A673 (cell line): ENCODE data around the gene AATK. TPM values are rescaled to one million over a fixed set of nuclear protein-coding genes. Genes with fewer than 3 reads are reported as not detected.

Experiments used
- BruUV-seq: library from RNA; stranded (reverse); fragments of 400-500 nt; replicated peaks from 2 replicates; lab custom pipeline; 2021; lab: Mats Ljungman, UMichigan
- CTCF ChIA-PET: fragments of 300-600 bp; sonication (Branson Sonifier 250); formaldehyde crosslinking; loops from one replicate; lab custom pipeline; 2022; ENCODE audit warnings: antibody characterized with exemption; lab: Charles Lee
- POLR2A ChIA-PET: fragments of 300-600 bp; sonication (Branson Sonifier 250); formaldehyde crosslinking; loops from one replicate; lab custom pipeline; 2022; ENCODE audit warnings: antibody characterized with exemption; ENCODE audit not compliant: low non-redundant PET; lab: Charles Lee
- DNase-seq: peaks from one replicate; pipeline ENCODE4 v3.0.0-alpha.2; 2015; ENCODE audit warnings: low spot score
- H3K27ac ChIP-seq: fragments of 200-600 bp; sonication (generic); 2 replicates; pipeline ENCODE4 v1.5.1; 2016; ENCODE audit warnings: mixed run types, low read depth, mild to moderate bottlenecking, mixed read lengths, antibody characterized with exemption, low read length; ENCODE audit not compliant: poor library complexity, severe bottlenecking
- H3K27me3 ChIP-seq: fragments of 200-600 bp; sonication (generic); replicated peaks from 2 replicates; pipeline ENCODE4 v1.6.1; 2017; ENCODE audit warnings: mixed run types, low read depth, mild to moderate bottlenecking, mixed read lengths, antibody characterized with exemption, low read length; ENCODE audit not compliant: insufficient read depth, poor library complexity
- H3K36me3 ChIP-seq: fragments of 200-600 bp; sonication (generic); 2 replicates; pipeline ENCODE4 v1.6.1; 2016; ENCODE audit warnings: mixed run types, mild to moderate bottlenecking, mixed read lengths, antibody characterized with exemption, low read length; ENCODE audit not compliant: insufficient read depth, poor library complexity, severe bottlenecking
- H3K4me1 ChIP-seq: fragments of 200-600 bp; sonication (generic); 2 replicates; pipeline ENCODE4 v1.6.1; 2017; ENCODE audit warnings: mixed run types, mild to moderate bottlenecking, mixed read lengths, antibody characterized with exemption, low read length; ENCODE audit not compliant: insufficient read depth, poor library complexity, severe bottlenecking
- H3K4me3 ChIP-seq: fragments of 200-600 bp; sonication (generic); 2 replicates; pipeline ENCODE4 v1.5.1; 2016; ENCODE audit warnings: low read depth, mixed run types, mild to moderate bottlenecking, mixed read lengths, low read length; ENCODE audit not compliant: poor library complexity, severe bottlenecking
- H3K9me3 ChIP-seq: fragments of 200-600 bp; sonication (generic); 2 replicates; pipeline ENCODE4 v1.6.1; 2016; ENCODE audit warnings: mixed run types, low read depth, mild to moderate bottlenecking, mixed read lengths, antibody characterized with exemption, low read length; ENCODE audit not compliant: poor library complexity, severe bottlenecking
- CTCF ChIP-seq: fragments of 300-800, 200-600 bp; sonication (generic); conservative IDR thresholded peaks from 2 replicates; pipeline ENCODE4 v1.5.1; 2017; ENCODE audit warnings: low read depth, mild to moderate bottlenecking, antibody characterized with exemption, low read length, moderate library complexity, mixed read lengths
- EZH2 ChIP-seq: fragments of 200-600 bp; sonication (generic); IDR thresholded peaks from 2 replicates; pipeline ENCODE4 v1.6.1; 2017; ENCODE audit warnings: borderline replicate concordance, low read depth, mild to moderate bottlenecking, mixed read lengths, antibody characterized with exemption, low read length; ENCODE audit not compliant: poor library complexity, severe bottlenecking
- intact Hi-C: fragments of 100-400 bp; cut with micrococcal nuclease; formaldehyde crosslinking; loops from one replicate; pipeline ENCODE4 v1.10.0; 2022; ENCODE audit not compliant: unreplicated experiment
- total RNA-seq: library from RNA; stranded (reverse); gene quantifications from 2 replicates; pipeline ENCODE4 v1.2.3, GENCODE V29; 2021

The AATK gene
- total RNA-seq, 1 experiment from 2014 or later: 0.90 TPM

GRCh38 chr17:81136366-81136765, 29.7 kb downstream of the AATK start:
- H3K27ac ChIP-seq: no peak overlapping the region
- H3K4me3 ChIP-seq: no peak overlapping the region
- no peaks in the 10 kb centered on the region for H3K9me3 ChIP-seq
- intact Hi-C loops: no loop called here
- DNase-seq: no peak
- ChIA-PET CTCF (no interaction called here), POLR2A (no interaction called here)
- BruUV-seq: no TSS peak
- H3K27me3 ChIP-seq: no peaks in the 10 kb centered on the region
- H3K4me1 ChIP-seq: no peaks in the 10 kb centered on the region
- no peaks in the 10 kb centered on the region for H3K36me3 ChIP-seq
- TF ChIP-seq EZH2 (no peak), CTCF (no peak)

GRCh38 chr17:81135505-81136278, 30.3 kb downstream of the AATK start:
- ChIA-PET CTCF (no interaction called here), POLR2A (no interaction called here)
- DNase-seq: peak; percentile 56
- H3K27ac ChIP-seq: no peak overlapping the region
- no TSS peak for BruUV-seq
- no peaks in the 10 kb centered on the region for H3K27me3 ChIP-seq
- no peaks in the 10 kb centered on the region for H3K36me3 ChIP-seq
- no peak overlapping the region for H3K4me3 ChIP-seq
- intact Hi-C loops: no loop called here
- no peaks in the 10 kb centered on the region for H3K9me3 ChIP-seq
- TF ChIP-seq EZH2 (no peak), CTCF (no peak)
- no peaks in the 10 kb centered on the region for H3K4me1 ChIP-seq

- BruUV-seq: no TSS peak
- TF ChIP-seq CTCF (no peak), EZH2 (no peak)
- CTCF ChIA-PET: no interaction called here
- H3K4me1 ChIP-seq: no peaks in the 10 kb centered on the region
- no peaks in the 10 kb centered on the region for H3K36me3 ChIP-seq
- POLR2A ChIA-PET: no interaction called here
- H3K9me3 ChIP-seq: no peaks in the 10 kb centered on the region
- H3K27me3 ChIP-seq: no peaks in the 10 kb centered on the region
- no peak overlapping the region for H3K27ac ChIP-seq
- no peak for DNase-seq
- no peak overlapping the region for H3K4me3 ChIP-seq
- intact Hi-C loops: no loop called here
These were observed 31.8 kb downstream of the AATK start for GRCh38 chr17:81134064-81134781.
